GM19395 (cell line): ENCODE measurements around the gene UIMC1.

Experiments
- ATAC-seq: cut with Tn5 transposase; IDR thresholded peaks from one replicate; pipeline ENCODE4 v1.9.1; 2021; ENCODE audit warnings: mild to moderate bottlenecking, moderate library complexity; ENCODE audit not compliant: unreplicated experiment

UIMC1 gene

GRCh38 chr5:176887252-176887849 is 119.2 kb downstream of the UIMC1 start:
- no peak for ATAC-seq

- ATAC-seq = no peak
Observed at GRCh38 chr5:176886336-176887251, 120.0 kb downstream of the UIMC1 start.

- no peak for ATAC-seq
Observed at GRCh38 chr5:176884571-176884890, 122.0 kb downstream of the UIMC1 start.

GRCh38 chr5:176883700-176884570 is 122.6 kb downstream of the UIMC1 start:
- no peak for ATAC-seq

- ATAC-seq = no peak
Observed at GRCh38 chr5:176882567-176882903, 124.0 kb downstream of the UIMC1 start.

GRCh38 chr5:176881816-176882566 is 124.6 kb downstream of the UIMC1 start:
- no peak for ATAC-seq

- no peak for ATAC-seq
Observed at GRCh38 chr5:176881021-176881749, 125.4 kb downstream of the UIMC1 start.

- no peak for ATAC-seq
Observed at GRCh38 chr5:176880366-176881020, 126.1 kb downstream of the UIMC1 start.

- ATAC-seq = no peak
Observed at GRCh38 chr5:176879663-176880361, 126.8 kb downstream of the UIMC1 start.

- no peak for ATAC-seq
Observed at GRCh38 chr5:176878906-176879662, 127.5 kb downstream of the UIMC1 start.

- no peak for ATAC-seq
Observed at GRCh38 chr5:176878463-176878862, 128.1 kb downstream of the UIMC1 start.

GRCh38 chr5:176877793-176878331 is 128.7 kb downstream of the UIMC1 start:
- no peak for ATAC-seq

- ATAC-seq = no peak
Observed at GRCh38 chr5:176876506-176877431, 129.8 kb downstream of the UIMC1 start.

- ATAC-seq = no peak
Observed at GRCh38 chr5:176875783-176876505, 130.6 kb downstream of the UIMC1 start.

- no peak for ATAC-seq
Observed at GRCh38 chr5:176875014-176875550, 131.5 kb downstream of the UIMC1 start.

- no peak for ATAC-seq
Observed at GRCh38 chr5:176874198-176874780, 132.3 kb downstream of the UIMC1 start.
